Measurements from ENCODE around the gene SARM1. TPM values are rescaled to one million over a fixed set of nuclear protein-coding genes. Genes with fewer than 3 reads are reported as not detected.

SARM1 gene
- total and polyA plus RNA-seq, 2 of the 13 experiments (the other 11 are each of a cell fraction or from before 2014, with no cell fraction given) = 0.73 to 0.86 TPM

DNA sequence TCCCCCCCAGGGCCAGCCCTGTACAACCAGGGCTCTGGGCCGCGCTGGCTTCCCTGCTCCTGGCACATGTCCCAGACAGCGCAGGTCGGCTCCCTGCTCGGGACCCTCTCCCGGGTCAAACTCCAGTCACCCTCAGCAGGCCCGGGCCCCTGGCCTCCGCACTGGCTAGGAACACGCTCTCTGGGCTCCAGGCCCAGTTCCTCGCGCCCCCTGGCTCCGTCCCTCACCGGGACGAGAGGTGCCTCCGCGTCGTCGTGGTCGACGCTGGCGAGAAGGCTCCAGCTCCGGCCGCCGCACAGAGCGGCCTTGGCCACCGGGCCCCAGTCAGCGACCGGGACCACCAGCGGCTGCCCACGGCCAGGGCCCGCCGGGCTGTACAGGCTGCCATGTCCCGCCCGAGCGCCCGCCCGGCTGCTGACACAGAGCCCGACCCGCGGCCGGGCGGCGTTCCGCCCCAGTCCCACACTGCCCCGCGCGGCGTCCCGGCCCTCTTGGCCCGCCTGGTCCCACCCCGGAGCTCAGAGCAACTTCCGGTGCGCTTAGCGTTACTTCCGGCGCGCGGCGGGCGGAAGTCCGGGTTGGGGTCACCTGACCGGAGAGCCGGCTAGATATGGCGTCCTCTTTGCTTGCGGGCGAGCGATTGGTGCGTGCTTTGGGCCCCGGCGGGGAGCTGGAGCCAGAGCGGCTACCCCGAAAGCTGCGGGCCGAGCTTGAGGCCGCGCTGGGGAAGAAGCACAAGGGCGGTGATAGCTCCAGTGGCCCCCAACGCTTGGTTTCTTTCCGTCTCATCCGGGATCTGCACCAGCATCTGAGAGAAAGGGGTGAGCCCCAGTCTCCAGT, 14.2 kb upstream of the SARM1 start, which contains the start of gene POLDIP2:
Gene POLDIP2 (minus strand): TSS at position 467 of the 840 bp plus-strand sequence. CDS start 79 bp downstream, at position 388.
- Histone ChIP-seq H3K4me1 (ENCODE audit: insufficient read depth, low read length) (peaks cover 36% of the 10 kb centered on the region), H3K27me3 (ENCODE audit: control insufficient read depth in 1 of 2, insufficient read depth in 2 of 2, low read length in 2 of 2) (no peaks in the 10 kb centered on the region; a peak in 1 of 5 replicates), H3K27ac (ENCODE audit: extremely low read length, insufficient read depth, low read length) (peak within 1 kb of the TSS; percentile 78), H3K79me2 (ENCODE audit: insufficient read depth, low read length) (peaks cover 38% of the 10 kb centered on the region), H3K36me3 (replicated peaks in 1 of 2; ENCODE audit: control insufficient read depth in 1 of 2, insufficient read depth in 2 of 2, low read length in 2 of 2) (peaks cover 23 to 48% of the 10 kb centered on the region in 2 experiments), H3K9me3 (ENCODE audit: low read length) (no peaks in the 10 kb centered on the region), H3K4me2 (ENCODE audit: low read depth, low read length) (peak within 1 kb of the TSS; percentile 94), H4K20me1 (ENCODE audit: insufficient read depth, low read length) (no peaks in the 10 kb centered on the region), H2AFZ (ENCODE audit: low read length) (no peak within 1 kb of the TSS), H3K4me3 (replicated peaks in 1 of 3; ENCODE audit: insufficient read depth in 1 of 3, low read depth in 2 of 3, low read length in 3 of 3) (peak within 1 kb of the TSS; percentile 93 to 98 (median 97)), H3K9ac (ENCODE audit: insufficient read depth, low read depth, low read length) (peak within 1 kb of the TSS; percentile 96)
- ATAC-seq = peak; percentile 99
- peak; percentile 51 for FAIRE-seq
- intact Hi-C loops (cut with micrococcal nuclease; ENCODE audit: unreplicated experiment) (no loop called here), in situ Hi-C loops (cut with HindIII; ENCODE audit: extremely low pct_ligation_motif_present, low pct_unique_long_range_greater_than_20kb) (no loop called here)
- POLR2A ChIA-PET = interaction anchor here (0.6 to 5.2 kb wide), 19 partner anchors 10 to 316 kb away, joined by 3 to 183 read pairs (median 6); partner anchors contain the start of genes IFT20, SARM1, SEBOX and SLC46A1
- 0% methylated on average over 13 of the region's 80 CpGs for WGBS (ENCODE audit: low lambda C conversion rate)
- no TSS peak for BruUV-seq (replicated peaks)
- peak; percentile 87 for DNase-seq (ENCODE audit: low spot score)
- CTCF ChIA-PET (ENCODE audit: low intra/inter-chr PET ratio, low total read pairs) = no interaction called here
- peak; percentile 62; the same call in 1 of the 2 replicates for TF ChIP-seq RXRA (CRISPR knock-in tag; IDR thresholded peaks at IDR 0.05)
- TF ChIP-seq, protein P1, sequence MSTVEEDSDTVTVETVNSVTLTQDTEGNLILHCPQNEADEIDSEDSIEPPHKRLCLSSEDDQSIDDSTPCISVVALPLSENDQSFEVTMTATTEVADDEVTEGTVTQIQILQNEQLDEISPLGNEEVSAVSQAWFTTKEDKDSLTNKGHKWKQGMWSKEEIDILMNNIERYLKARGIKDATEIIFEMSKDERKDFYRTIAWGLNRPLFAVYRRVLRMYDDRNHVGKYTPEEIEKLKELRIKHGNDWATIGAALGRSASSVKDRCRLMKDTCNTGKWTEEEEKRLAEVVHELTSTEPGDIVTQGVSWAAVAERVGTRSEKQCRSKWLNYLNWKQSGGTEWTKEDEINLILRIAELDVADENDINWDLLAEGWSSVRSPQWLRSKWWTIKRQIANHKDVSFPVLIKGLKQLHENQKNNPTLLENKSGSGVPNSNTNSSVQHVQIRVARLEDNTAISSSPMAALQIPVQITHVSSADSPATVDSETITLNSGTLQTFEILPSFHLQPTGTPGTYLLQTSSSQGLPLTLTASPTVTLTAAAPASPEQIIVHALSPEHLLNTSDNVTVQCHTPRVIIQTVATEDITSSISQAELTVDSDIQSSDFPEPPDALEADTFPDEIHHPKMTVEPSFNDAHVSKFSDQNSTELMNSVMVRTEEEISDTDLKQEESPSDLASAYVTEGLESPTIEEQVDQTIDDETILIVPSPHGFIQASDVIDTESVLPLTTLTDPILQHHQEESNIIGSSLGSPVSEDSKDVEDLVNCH (CRISPR knock-in tag; IDR thresholded peaks at IDR 0.05) = no peak
- TF ChIP-seq, protein P2, sequence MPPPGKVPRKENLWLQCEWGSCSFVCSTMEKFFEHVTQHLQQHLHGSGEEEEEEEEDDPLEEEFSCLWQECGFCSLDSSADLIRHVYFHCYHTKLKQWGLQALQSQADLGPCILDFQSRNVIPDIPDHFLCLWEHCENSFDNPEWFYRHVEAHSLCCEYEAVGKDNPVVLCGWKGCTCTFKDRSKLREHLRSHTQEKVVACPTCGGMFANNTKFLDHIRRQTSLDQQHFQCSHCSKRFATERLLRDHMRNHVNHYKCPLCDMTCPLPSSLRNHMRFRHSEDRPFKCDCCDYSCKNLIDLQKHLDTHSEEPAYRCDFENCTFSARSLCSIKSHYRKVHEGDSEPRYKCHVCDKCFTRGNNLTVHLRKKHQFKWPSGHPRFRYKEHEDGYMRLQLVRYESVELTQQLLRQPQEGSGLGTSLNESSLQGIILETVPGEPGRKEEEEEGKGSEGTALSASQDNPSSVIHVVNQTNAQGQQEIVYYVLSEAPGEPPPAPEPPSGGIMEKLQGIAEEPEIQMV (CRISPR knock-in tag; IDR thresholded peaks at IDR 0.05; ENCODE audit: low read depth) = peak; percentile 71; the same call in 1 of the 2 replicates
- TF ChIP-seq ZC3H4 (CRISPR knock-in tag; IDR thresholded peaks at IDR 0.05; ENCODE audit: borderline replicate concordance) = no peak
- TF ChIP-seq ZNF484 (CRISPR knock-in tag; IDR thresholded peaks at IDR 0.05; ENCODE audit: borderline replicate concordance, low read depth) = no peak
- no peak for TF ChIP-seq PLRG1 (conservative IDR thresholded peaks at IDR 0.05)
- TF ChIP-seq NAIF1 (CRISPR knock-in tag; IDR thresholded peaks at IDR 0.05; ENCODE audit: borderline replicate concordance) = peak; percentile 34; the same call in 1 of the 2 replicates
- 0 out of 2 replicates have a peak, but pooled peaks have one; percentile 26 for TF ChIP-seq ZBTB38 (CRISPR knock-in tag; IDR thresholded peaks at IDR 0.05)
- TF ChIP-seq, protein P3, sequence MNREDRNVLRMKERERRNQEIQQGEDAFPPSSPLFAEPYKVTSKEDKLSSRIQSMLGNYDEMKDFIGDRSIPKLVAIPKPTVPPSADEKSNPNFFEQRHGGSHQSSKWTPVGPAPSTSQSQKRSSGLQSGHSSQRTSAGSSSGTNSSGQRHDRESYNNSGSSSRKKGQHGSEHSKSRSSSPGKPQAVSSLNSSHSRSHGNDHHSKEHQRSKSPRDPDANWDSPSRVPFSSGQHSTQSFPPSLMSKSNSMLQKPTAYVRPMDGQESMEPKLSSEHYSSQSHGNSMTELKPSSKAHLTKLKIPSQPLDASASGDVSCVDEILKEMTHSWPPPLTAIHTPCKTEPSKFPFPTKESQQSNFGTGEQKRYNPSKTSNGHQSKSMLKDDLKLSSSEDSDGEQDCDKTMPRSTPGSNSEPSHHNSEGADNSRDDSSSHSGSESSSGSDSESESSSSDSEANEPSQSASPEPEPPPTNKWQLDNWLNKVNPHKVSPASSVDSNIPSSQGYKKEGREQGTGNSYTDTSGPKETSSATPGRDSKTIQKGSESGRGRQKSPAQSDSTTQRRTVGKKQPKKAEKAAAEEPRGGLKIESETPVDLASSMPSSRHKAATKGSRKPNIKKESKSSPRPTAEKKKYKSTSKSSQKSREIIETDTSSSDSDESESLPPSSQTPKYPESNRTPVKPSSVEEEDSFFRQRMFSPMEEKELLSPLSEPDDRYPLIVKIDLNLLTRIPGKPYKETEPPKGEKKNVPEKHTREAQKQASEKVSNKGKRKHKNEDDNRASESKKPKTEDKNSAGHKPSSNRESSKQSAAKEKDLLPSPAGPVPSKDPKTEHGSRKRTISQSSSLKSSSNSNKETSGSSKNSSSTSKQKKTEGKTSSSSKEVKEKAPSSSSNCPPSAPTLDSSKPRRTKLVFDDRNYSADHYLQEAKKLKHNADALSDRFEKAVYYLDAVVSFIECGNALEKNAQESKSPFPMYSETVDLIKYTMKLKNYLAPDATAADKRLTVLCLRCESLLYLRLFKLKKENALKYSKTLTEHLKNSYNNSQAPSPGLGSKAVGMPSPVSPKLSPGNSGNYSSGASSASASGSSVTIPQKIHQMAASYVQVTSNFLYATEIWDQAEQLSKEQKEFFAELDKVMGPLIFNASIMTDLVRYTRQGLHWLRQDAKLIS (CRISPR knock-in tag; IDR thresholded peaks at IDR 0.05) = no peak
- TF ChIP-seq, protein P4, sequence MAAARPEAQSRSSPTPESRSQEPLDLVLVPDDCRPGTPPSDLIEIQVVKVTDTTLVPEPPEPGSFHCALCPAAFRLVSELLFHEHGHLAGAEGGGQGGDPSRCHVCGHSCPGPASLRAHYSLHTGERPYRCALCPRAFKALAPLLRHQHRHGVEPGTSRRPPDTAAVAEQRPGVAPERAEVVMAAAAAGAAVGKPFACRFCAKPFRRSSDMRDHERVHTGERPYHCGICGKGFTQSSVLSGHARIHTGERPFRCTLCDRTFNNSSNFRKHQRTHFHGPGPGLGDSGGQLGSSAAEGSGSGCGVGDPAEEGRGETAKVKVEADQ (CRISPR knock-in tag; IDR thresholded peaks at IDR 0.05; ENCODE audit: borderline replicate concordance) = no peak
- TF ChIP-seq REL (CRISPR knock-in tag; conservative IDR thresholded peaks at IDR 0.05) = no peak
- no peak for TF ChIP-seq ZNF850 (CRISPR knock-in tag; conservative IDR thresholded peaks at IDR 0.05)
- TF ChIP-seq NBN (conservative IDR thresholded peaks at IDR 0.05) = no peak
- TF ChIP-seq IKZF1 (IDR thresholded peaks at IDR 0.05) = no peak
- TF ChIP-seq ZNF709 (CRISPR knock-in tag; IDR thresholded peaks at IDR 0.05) = peak; percentile 76; the same call in 1 of the 2 replicates
